Pancreas (tissue), 10 donors: Measurements from ENCODE around the gene PIP4P1. TPM values are rescaled to one million over a fixed set of nuclear protein-coding genes. Genes with fewer than 3 reads are reported as not detected.
A peak's percentile ranks its signal among the peaks of the same experiment; 100 is the strongest.

Source experiments
- ATAC-seq, 4 donors: fragments of 200-7000 bp; cut with Tn5 transposase; one replicate each; pipeline versions ENCODE4 v1.8.0 to v1.9.1; 2020; ENCODE audit warnings: mild to moderate bottlenecking in 4 of 4, moderate library complexity in 4 of 4
- DNase-seq, 6 donors: peaks; one replicate each; pipeline ENCODE4 v3.0.0-alpha.2; 2020
- FAIRE-seq: peaks from 2 replicates; lab custom pipeline; 2012; peaks lifted over from hg19 to GRCh38; lab: Jason Lieb, UNC
- H3K27ac ChIP-seq, 4 donors: fragments of 200-600 bp; sonication (generic); 1 replicate in 3 of 4; 2 replicates in 1 of 4; pipeline versions ENCODE4 v1.5.0 to v1.8.0; 2020
- H3K27me3 ChIP-seq, 4 donors: fragments of 200-600 bp; one replicate each; pipeline ENCODE4 v1.8.0; 2021
- H3K36me3 ChIP-seq, 3 donors: fragments of 200-600 bp; sonication (generic) in 1 of 3; one replicate each; pipeline versions ENCODE4 v1.5.0 to v1.8.0; 2020 to 2021
- H3K4me1 ChIP-seq, 3 donors: fragments of 200-600 bp; one replicate each; pipeline ENCODE4 v1.8.0; 2021
- H3K4me3 ChIP-seq, 4 donors: fragments of 200-600 bp; sonication (generic) in 2 of 4; one replicate each; pipeline versions ENCODE4 v1.5.0 to v1.8.0; 2020 to 2021
- H3K9me3 ChIP-seq, 4 donors: fragments of 200-600 bp; one replicate each; pipeline ENCODE4 v1.8.0; 2021
- CTCF ChIP-seq, 4 donors: fragments of 200-600 bp; sonication (generic) in 3 of 4; IDR thresholded peaks; one replicate each; pipeline versions ENCODE4 v1.5.0 to v1.8.0; 2021; ENCODE audit warnings: antibody characterized with exemption in 4 of 4
- WGBS, 2 donors: extraction: QIAGEN DNeasy Blood & Tissue Kit; methylation state at CpG; one replicate each; pipeline ENCODE4 v1.1.7; 2013; 5-methylcytosine and 5-hydroxymethylcytosine counted together
- intact Hi-C, 3 donors: fragments of 100-400 bp; cut with DNase I; formaldehyde crosslinking; loops; one replicate each; pipeline versions ENCODE4 v1.11.1 to v1.14.2; 2022
- polyA plus RNA-seq, 2 donors: library from polyadenylated mRNA; stranded (reverse); fragments of 200-250 nt; gene quantifications; one replicate each; pipeline ENCODE4 v1.2.3, GENCODE V29; 2013
- total RNA-seq, 6 donors: library from RNA; stranded (reverse); fragmentation: NEBNext Ultra II Directional in 4 of 6; extraction: Animal tissue kit (Norgen Biotek cat#: 25700) in 4 of 6; gene quantifications; one replicate each; pipeline versions ENCODE4 v1.2.1 to v1.2.4, GENCODE V29; 2021 to 2023
- donor health status: healthy with polysubstance abuse.
- donor health status: DM: no; HTN: no; CAD: no; lungs with moderate emphysema.
- donor health status: DM: no; HTN: no; CAD: no.
- donor health status: control.
- donor health status: control.
- donor health status: Bipolar disorder and iron deficiency.
- donor health status: DM: yes; HTN: yes; CAD: no.
- donor health status: DM: no; HTN: no; CAD: no.
- donor health status: DM: no; HTN: no; CAD: no.
- donor health status: DM: yes; HTN: yes; CAD: no.

The PIP4P1 gene
- total and polyA plus RNA-seq, 8 donors = 8.9 to 38.2 (median 15.7) TPM

GRCh38 chr14:20476776-20477175, 15.5 kb upstream of the PIP4P1 start:
- no peaks in the 10 kb centered on the region for H3K4me1 ChIP-seq
- FAIRE-seq (no peak), ATAC-seq (no peak), DNase-seq (no peak)
- no peak overlapping the region for H3K4me3 ChIP-seq
- TF ChIP-seq CTCF (IDR thresholded peaks at IDR 0.05) = no peak
- H3K36me3 ChIP-seq = peaks cover 0 to 6% (median 5%) of the 10 kb centered on the region in 3 donors
- H3K27ac ChIP-seq = no peak overlapping the region
- intact Hi-C loops = no loop called here
- H3K27me3 ChIP-seq = no peaks in the 10 kb centered on the region
- no peaks in the 10 kb centered on the region for H3K9me3 ChIP-seq
- WGBS, 2 donors = 83 to 84% methylated on average over 5 of the region's 5 CpGs

GRCh38 chr14:20472536-20473169, 11.4 kb upstream of the PIP4P1 start:
- no peak for DNase-seq
- Histone ChIP-seq H3K4me3 (no peak overlapping the region), H3K27me3 (no peaks in the 10 kb centered on the region), H3K9me3 (no peaks in the 10 kb centered on the region), H3K36me3 (peaks cover 0 to 6% (median 5%) of the 10 kb centered on the region in 3 donors), H3K4me1 (peaks cover 0 to 4% (median 0%) of the 10 kb centered on the region in 3 donors), H3K27ac (no peak overlapping the region)
- no peak for ATAC-seq
- WGBS, 2 donors = 29 to 36% methylated on average over 2 of the region's 2 CpGs
- FAIRE-seq = no peak
- intact Hi-C loops = no loop called here
- no peak for TF ChIP-seq CTCF (IDR thresholded peaks at IDR 0.05)

- Histone ChIP-seq H3K4me1 (peaks cover 0 to 4% (median 0%) of the 10 kb centered on the region in 3 donors), H3K36me3 (no peaks in the 10 kb centered on the region), H3K4me3 (peak overlapping the region in 3 of 4 donors; percentile 46 to 88 (median 57)), H3K27me3 (no peaks in the 10 kb centered on the region), H3K9me3 (no peaks in the 10 kb centered on the region), H3K27ac (peak overlapping the region in 2 of 4 donors; percentile 90 to 92)
- no peak for TF ChIP-seq CTCF (IDR thresholded peaks at IDR 0.05)
- 0% methylated on average over 2 of the region's 2 CpGs for WGBS, 2 donors
- ATAC-seq (no peak), FAIRE-seq (no peak), DNase-seq (no peak)
- intact Hi-C loops = no loop called here
Measured at GRCh38 chr14:20470603-20470901, 9.3 kb upstream of the PIP4P1 start.

- Histone ChIP-seq H3K36me3 (no peaks in the 10 kb centered on the region), H3K27me3 (no peaks in the 10 kb centered on the region), H3K4me1 (peaks cover 0 to 4% (median 0%) of the 10 kb centered on the region in 3 donors), H3K9me3 (no peaks in the 10 kb centered on the region), H3K4me3 (peak overlapping the region; percentile 46 to 88 (median 58)), H3K27ac (peak overlapping the region; percentile 76 to 92 (median 87))
- 0 to 1% methylated on average over 12 of the region's 12 CpGs for whole genome bisulfite sequencing, 2 donors
- no peak for TF ChIP-seq CTCF (IDR thresholded peaks at IDR 0.05)
- ATAC-seq (peak; percentile 56 to 79 (median 59)), DNase-seq (peak in 2 of 6 donors; percentile 38), FAIRE-seq (no peak)
- intact Hi-C loops = no loop called here
Measured at GRCh38 chr14:20469890-20470602, 8.8 kb upstream of the PIP4P1 start.
